Gastrocnemius medialis (tissue), 4 donors: ENCODE data around the gene FGG. TPM values are rescaled to one million over a fixed set of nuclear protein-coding genes. Genes with fewer than 3 reads are reported as not detected.
A peak's percentile ranks its signal among the peaks of the same experiment; 100 is the strongest.

Experiments used
- ATAC-seq, 2 donors: fragments of 150-250 bp; one replicate each; pipeline ENCODE4 v1.9.1; 2016
- DNase-seq, 2 donors: peaks; one replicate each; pipeline ENCODE4 v3.0.0-alpha.2; 2019
- H3K27ac ChIP-seq, 4 donors: fragments of 200-600 bp; sonication (generic); 1 replicate in 1 of 4; 2 replicates in 3 of 4; pipeline ENCODE4 v1.5.1; 2016 to 2018; ENCODE audit warnings: mild to moderate bottlenecking in 2 of 4, moderate library complexity in 1 of 4
- H3K27me3 ChIP-seq, 3 donors: fragments of 200-600 bp; sonication (generic) in 2 of 3; 1 replicate in 1 of 3; 2 replicates in 2 of 3; pipeline versions ENCODE4 v1.5.1 to v1.6.0; 2016 to 2019; ENCODE audit warnings: mild to moderate bottlenecking in 1 of 3, moderate library complexity in 1 of 3
- H3K36me3 ChIP-seq, 2 donors: fragments of 200-600 bp; sonication (generic) in 1 of 2; one replicate each; pipeline ENCODE4 v1.5.1; 2017 to 2018
- H3K4me1 ChIP-seq, 2 donors: fragments of 200-600 bp; sonication (generic) in 1 of 2; one replicate each; pipeline ENCODE4 v1.5.1; 2016 to 2017; ENCODE audit warnings: mild to moderate bottlenecking in 2 of 2
- H3K4me3 ChIP-seq, 4 donors: fragments of 200-600 bp; sonication (generic) in 3 of 4; 1 replicate in 1 of 4; 2 replicates in 3 of 4; pipeline ENCODE4 v1.5.1; 2016 to 2019; ENCODE audit warnings: mild to moderate bottlenecking in 2 of 4
- H3K9me3 ChIP-seq, 3 donors: fragments of 200-600 bp; sonication (generic) in 2 of 3; 1 replicate in 1 of 3; 2 replicates in 2 of 3; pipeline ENCODE4 v1.5.1; 2016 to 2019
- CTCF ChIP-seq, 5 experiments: fragments of 450-650 bp in 3 of 5; fragments of 200-600 bp in 2 of 5; sonication (generic) in 2 of 5; IDR thresholded peaks in 4 of 5; conservative IDR thresholded peaks in 1 of 5; 1 replicate in 4 of 5; 2 replicates in 1 of 5; pipeline ENCODE4 v1.5.1; 2016 to 2019; ENCODE audit warnings: antibody characterized with exemption in 5 of 5, mild to moderate bottlenecking in 3 of 5, moderate library complexity in 3 of 5
- POLR2A ChIP-seq, 2 donors: fragments of 450-650 bp; IDR thresholded peaks; one replicate each; pipeline ENCODE4 v1.6.1; 2017; ENCODE audit warnings: antibody characterized with exemption in 2 of 2, mild to moderate bottlenecking in 2 of 2, moderate library complexity in 2 of 2
- in situ Hi-C, 4 donors: fragments of 200-750 bp; cut with MboI; loops; one replicate each; pipeline versions ENCODE4 v1.15.0 to v1.8.0; 2017; ENCODE audit warnings: low sequenced_read_pairs in 4 of 4
- intact Hi-C: fragments of 100-400 bp; cut with DNase I; formaldehyde crosslinking; loops from one replicate; pipeline ENCODE4 v1.15.1; 2023; ENCODE audit warnings: low total_unique reads
- total RNA-seq, 4 donors: library from RNA; depleted of rRNA; stranded (reverse); fragments of >200 nt; gene quantifications; one replicate each; pipeline versions ENCODE4 v1.1.0 to v1.2.3, GENCODE V29; 2016

FGG gene
- total RNA-seq, 4 donors from 2014 or later, result 21.0 to 44.3 TPM; not detected in 2

- TF ChIP-seq CTCF (IDR thresholded peaks at IDR 0.05 in 4 of 5, conservative IDR thresholded peaks at IDR 0.05 in 1 of 5) (peak in 1 of 5 experiments; percentile 26), POLR2A (IDR thresholded peaks at IDR 0.05) (no peak)
- intact Hi-C loops, result loop anchor here (10.0 kb wide), 1 partner anchor 302 kb away; no protein-coding TSS in a partner anchor
Observed at GRCh38 chr4:154626793-154627484, 14.5 kb upstream of the FGG start.

DNA sequence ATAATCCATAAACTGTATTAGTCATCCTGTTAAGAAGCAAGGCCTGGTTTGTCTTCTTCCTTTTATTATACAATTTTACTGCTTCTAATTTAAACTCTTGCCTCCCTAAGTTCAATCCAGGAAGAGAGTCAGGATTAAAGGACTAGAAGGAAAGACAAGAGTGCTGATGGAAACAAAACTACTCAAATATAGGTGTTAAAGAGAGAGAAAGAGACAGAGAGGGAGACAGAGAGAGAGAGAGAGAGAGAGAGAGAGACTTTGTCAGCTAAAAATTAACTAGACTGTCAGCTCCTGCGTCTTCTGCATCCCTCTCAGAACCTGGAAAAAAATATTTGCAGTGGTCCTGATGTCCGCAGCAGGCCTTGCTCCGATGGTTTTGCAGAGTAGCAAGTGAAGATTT, 13.5 kb upstream of the FGG start:
- no peak overlapping the region for H3K27ac ChIP-seq
- ATAC-seq (no peak), DNase-seq (no peak)
- peaks cover 0 to 3% of the 10 kb centered on the region in 2 donors for H3K4me1 ChIP-seq
- intact Hi-C loops, result loop anchor here (10.0 kb wide), 1 partner anchor 301 kb away; no protein-coding TSS in a partner anchor
- TF ChIP-seq POLR2A (IDR thresholded peaks at IDR 0.05), result no peak
- TF ChIP-seq CTCF (IDR thresholded peaks at IDR 0.05 in 4 of 5, conservative IDR thresholded peaks at IDR 0.05 in 1 of 5), result no peak
- peaks cover 0 to 4% (median 0%) of the 10 kb centered on the region in 3 donors for H3K27me3 ChIP-seq
- in situ Hi-C loops, result no loop called here
- H3K9me3 ChIP-seq, result no peaks in the 10 kb centered on the region
- no peak overlapping the region for H3K4me3 ChIP-seq
- H3K36me3 ChIP-seq, result no peaks in the 10 kb centered on the region

More at GRCh38 chr4:154626793-154627484, 14.5 kb upstream of the FGG start:
- no peak overlapping the region for H3K27ac ChIP-seq
- no peaks in the 10 kb centered on the region for H3K36me3 ChIP-seq
- H3K4me3 ChIP-seq, result peak overlapping the region in 3 of 4 donors; percentile 13 to 29 (median 18)
- DNase-seq (no peak), ATAC-seq (no peak)
- peaks cover 0 to 3% of the 10 kb centered on the region in 2 donors for H3K4me1 ChIP-seq
- peaks cover 0 to 4% (median 0%) of the 10 kb centered on the region in 3 donors for H3K27me3 ChIP-seq
- in situ Hi-C loops, result no loop called here
- no peaks in the 10 kb centered on the region for H3K9me3 ChIP-seq

DNA sequence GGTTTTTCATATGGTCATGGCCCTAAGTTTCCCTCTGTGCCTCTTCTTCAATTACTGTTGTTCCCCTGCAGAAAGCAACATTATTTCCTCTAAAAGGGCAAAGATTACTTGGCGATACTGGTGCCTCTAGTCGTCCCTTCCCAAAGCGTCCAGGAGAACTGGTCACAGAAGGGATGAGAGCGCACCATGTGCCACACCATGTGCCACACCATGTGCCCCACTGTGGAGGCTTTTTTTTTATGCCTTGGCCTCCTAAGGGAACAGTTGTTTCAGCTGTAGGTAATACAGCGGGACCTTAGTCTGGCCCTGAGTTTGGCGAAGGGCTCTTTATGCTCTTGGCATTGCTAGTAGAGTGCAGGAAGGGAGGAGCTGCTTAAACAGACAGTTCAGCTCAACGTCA, 11.5 kb upstream of the FGG start:
- in situ Hi-C loops (no loop called here), intact Hi-C loops (loop anchor here (5.0 to 10.0 kb wide), 2 partner anchors 72 to 299 kb away; partner anchors contain the start of gene PLRG1)
- no peak overlapping the region for H3K27ac ChIP-seq
- no peaks in the 10 kb centered on the region for H3K9me3 ChIP-seq
- H3K27me3 ChIP-seq, result peaks cover 0 to 4% (median 0%) of the 10 kb centered on the region in 3 donors
- H3K4me3 ChIP-seq, result no peak overlapping the region
- TF ChIP-seq CTCF (IDR thresholded peaks at IDR 0.05 in 4 of 5, conservative IDR thresholded peaks at IDR 0.05 in 1 of 5) (no peak), POLR2A (IDR thresholded peaks at IDR 0.05) (no peak)
- no peak for ATAC-seq
- peaks cover 0 to 3% of the 10 kb centered on the region in 2 donors for H3K4me1 ChIP-seq
- no peak for DNase-seq
- no peaks in the 10 kb centered on the region for H3K36me3 ChIP-seq

- intact Hi-C loops (loop anchor here (5.0 to 10.0 kb wide), 2 partner anchors 71 to 299 kb away; partner anchors contain the start of gene PLRG1), in situ Hi-C loops (no loop called here)
- peaks cover 0 to 4% (median 0%) of the 10 kb centered on the region in 3 donors for H3K27me3 ChIP-seq
- no peak overlapping the region for H3K4me3 ChIP-seq
- ATAC-seq, result no peak
- no peaks in the 10 kb centered on the region for H3K36me3 ChIP-seq
- no peak for DNase-seq
- no peaks in the 10 kb centered on the region for H3K9me3 ChIP-seq
- H3K4me1 ChIP-seq, result peaks cover 0 to 3% of the 10 kb centered on the region in 2 donors
- TF ChIP-seq CTCF (IDR thresholded peaks at IDR 0.05 in 4 of 5, conservative IDR thresholded peaks at IDR 0.05 in 1 of 5) (no peak), POLR2A (IDR thresholded peaks at IDR 0.05) (no peak)
- H3K27ac ChIP-seq, result no peak overlapping the region
Observed at GRCh38 chr4:154623436-154623835, 11.0 kb upstream of the FGG start.
